ENCODE results near the gene SNRNP70.
"Not testable (repeated sequence)": the region's sequence is repeated elsewhere in the genome, so short reads cannot be mapped to it uniquely, and the experiment has no call there.

SNRNP70 gene

GRCh38 chr19:49085020-49085867 is at the start of gene SNRNP70:
SNRNP70 (plus strand) TSS chr19:49085451; CDS start chr19:49086415, 964 bp downstream.
- Mint-ChIP-seq H3K4me3 (peak within 1 kb of the TSS; percentile 98), H3K27ac (peak within 1 kb of the TSS; percentile 87), H3K4me1 (ENCODE audit: low read depth) (peaks cover 23% of the 10 kb centered on the region), H3K27me3 (ENCODE audit: low read depth) (peaks cover 2% of the 10 kb centered on the region), H3K36me3 (ENCODE audit: low read depth) (peaks cover 16% of the 10 kb centered on the region), H3K9me3 (no peaks in the 10 kb centered on the region)

- not testable (repeated sequence) for H3K27ac Mint-ChIP-seq; H3K4me3 Mint-ChIP-seq; H3K27me3 Mint-ChIP-seq (ENCODE audit: low read depth); H3K9me3 Mint-ChIP-seq; H3K36me3 Mint-ChIP-seq (ENCODE audit: low read depth); H3K4me1 Mint-ChIP-seq (ENCODE audit: low read depth)
Measured at GRCh38 chr19:49036815-49037214, 48.4 kb upstream of the SNRNP70 start, which contains the start of gene CGB1. CGB1 (minus strand) TSS chr19:49036895; CDS start chr19:49036711, 184 bp downstream.

GRCh38 chr19:49038111-49038510 is 47.1 kb upstream of the SNRNP70 start:
- not testable (repeated sequence) for H3K27ac Mint-ChIP-seq; H3K4me3 Mint-ChIP-seq; H3K36me3 Mint-ChIP-seq (ENCODE audit: low read depth); H3K4me1 Mint-ChIP-seq (ENCODE audit: low read depth); H3K27me3 Mint-ChIP-seq (ENCODE audit: low read depth); H3K9me3 Mint-ChIP-seq

- H3K27me3 Mint-ChIP-seq (ENCODE audit: low read depth); H3K36me3 Mint-ChIP-seq (ENCODE audit: low read depth); H3K4me3 Mint-ChIP-seq; H3K27ac Mint-ChIP-seq; H3K9me3 Mint-ChIP-seq; H3K4me1 Mint-ChIP-seq (ENCODE audit: low read depth): not testable (repeated sequence)
Measured at GRCh38 chr19:49038557-49039276, 46.5 kb upstream of the SNRNP70 start.

GRCh38 chr19:49039736-49040135 is 45.5 kb upstream of the SNRNP70 start:
- H3K9me3 Mint-ChIP-seq; H3K27ac Mint-ChIP-seq; H3K4me3 Mint-ChIP-seq; H3K27me3 Mint-ChIP-seq (ENCODE audit: low read depth); H3K36me3 Mint-ChIP-seq (ENCODE audit: low read depth); H3K4me1 Mint-ChIP-seq (ENCODE audit: low read depth): not testable (repeated sequence)

GRCh38 chr19:49042177-49042576 is 43.1 kb upstream of the SNRNP70 start:
- no peaks in the 10 kb centered on the region for H3K36me3 Mint-ChIP-seq (ENCODE audit: low read depth)
- no peaks in the 10 kb centered on the region for H3K4me1 Mint-ChIP-seq (ENCODE audit: low read depth)
- H3K9me3 Mint-ChIP-seq: no peaks in the 10 kb centered on the region
- no peak overlapping the region for H3K4me3 Mint-ChIP-seq
- no peaks in the 10 kb centered on the region for H3K27me3 Mint-ChIP-seq (ENCODE audit: low read depth)
- H3K27ac Mint-ChIP-seq: no peak overlapping the region

GRCh38 chr19:49042666-49043065 is 42.6 kb upstream of the SNRNP70 start:
- H3K4me1 Mint-ChIP-seq (ENCODE audit: low read depth); H3K4me3 Mint-ChIP-seq; H3K36me3 Mint-ChIP-seq (ENCODE audit: low read depth); H3K27ac Mint-ChIP-seq; H3K9me3 Mint-ChIP-seq; H3K27me3 Mint-ChIP-seq (ENCODE audit: low read depth): not testable (repeated sequence)

GRCh38 chr19:49043548-49043947 is 41.7 kb upstream of the SNRNP70 start, which contains the start of gene CGB5:
CGB5 (plus strand) TSS chr19:49043848; CDS start chr19:49044210, 362 bp downstream.
- H3K9me3 Mint-ChIP-seq; H3K4me1 Mint-ChIP-seq (ENCODE audit: low read depth); H3K27me3 Mint-ChIP-seq (ENCODE audit: low read depth); H3K36me3 Mint-ChIP-seq (ENCODE audit: low read depth); H3K27ac Mint-ChIP-seq; H3K4me3 Mint-ChIP-seq: not testable (repeated sequence)

GRCh38 chr19:49049011-49049410 is 36.2 kb upstream of the SNRNP70 start, which contains the start of gene CGB8:
CGB8 (minus strand) TSS chr19:49049111; CDS start chr19:49048739, 372 bp downstream.
- not testable (repeated sequence) for H3K4me3 Mint-ChIP-seq; H3K9me3 Mint-ChIP-seq; H3K27ac Mint-ChIP-seq; H3K36me3 Mint-ChIP-seq (ENCODE audit: low read depth); H3K27me3 Mint-ChIP-seq (ENCODE audit: low read depth); H3K4me1 Mint-ChIP-seq (ENCODE audit: low read depth)

GRCh38 chr19:49049834-49050233 is 35.4 kb upstream of the SNRNP70 start:
- H3K27ac Mint-ChIP-seq; H3K4me1 Mint-ChIP-seq (ENCODE audit: low read depth); H3K27me3 Mint-ChIP-seq (ENCODE audit: low read depth); H3K4me3 Mint-ChIP-seq; H3K9me3 Mint-ChIP-seq; H3K36me3 Mint-ChIP-seq (ENCODE audit: low read depth): not testable (repeated sequence)

- H3K27ac Mint-ChIP-seq; H3K27me3 Mint-ChIP-seq (ENCODE audit: low read depth); H3K36me3 Mint-ChIP-seq (ENCODE audit: low read depth): not testable (repeated sequence)
Measured at GRCh38 chr19:49050376-49051033, 34.7 kb upstream of the SNRNP70 start.

GRCh38 chr19:49056101-49056901 is 28.9 kb upstream of the SNRNP70 start:
- Mint-ChIP-seq H3K4me1 (ENCODE audit: low read depth) (peaks cover 12% of the 10 kb centered on the region), H3K4me3 (peak overlapping the region; percentile 74), H3K27me3 (ENCODE audit: low read depth) (peaks cover 56% of the 10 kb centered on the region), H3K27ac (no peak overlapping the region), H3K36me3 (ENCODE audit: low read depth) (no peaks in the 10 kb centered on the region), H3K9me3 (no peaks in the 10 kb centered on the region)

More at GRCh38 chr19:49050376-49051033, 34.7 kb upstream of the SNRNP70 start:
- H3K4me3 Mint-ChIP-seq; H3K9me3 Mint-ChIP-seq; H3K4me1 Mint-ChIP-seq (ENCODE audit: low read depth): not testable (repeated sequence)

- H3K9me3 Mint-ChIP-seq; H3K27ac Mint-ChIP-seq; H3K36me3 Mint-ChIP-seq (ENCODE audit: low read depth): not testable (repeated sequence)
- H3K4me1 Mint-ChIP-seq (ENCODE audit: low read depth): peaks cover 12% of the 10 kb centered on the region
- H3K4me3 Mint-ChIP-seq: peak overlapping the region; percentile 74
- peaks cover 56% of the 10 kb centered on the region for H3K27me3 Mint-ChIP-seq (ENCODE audit: low read depth)
Measured at GRCh38 chr19:49056902-49057596, 28.2 kb upstream of the SNRNP70 start.
